Adrenal gland (tissue), 5 donors: ENCODE data around the gene ANKRD10.
"Not testable (repeated sequence)": the region's sequence is repeated elsewhere in the genome, so short reads cannot be mapped to it uniquely, and the experiment has no call there.

Experiments
- CTCF ChIP-seq, 6 experiments: fragments of 450-650 bp in 4 of 6; fragments of 200-600 bp in 2 of 6; sonication (generic) in 1 of 6; IDR thresholded peaks; 1 replicate in 5 of 6; 2 replicates in 1 of 6; pipeline versions ENCODE4 v1.5.1 to v1.8.0; 2016 to 2021; ENCODE audit warnings: antibody characterized with exemption in 6 of 6, mild to moderate bottlenecking in 2 of 6, moderate library complexity in 1 of 6
- POLR2A ChIP-seq, 2 donors: fragments of 450-650 bp; IDR thresholded peaks; one replicate each; pipeline ENCODE4 v1.6.1; 2017; ENCODE audit warnings: antibody characterized with exemption in 2 of 2, mild to moderate bottlenecking in 2 of 2, moderate library complexity in 1 of 2
- donor health status: DM: no; HTN: no; CAD: no.

DNA sequence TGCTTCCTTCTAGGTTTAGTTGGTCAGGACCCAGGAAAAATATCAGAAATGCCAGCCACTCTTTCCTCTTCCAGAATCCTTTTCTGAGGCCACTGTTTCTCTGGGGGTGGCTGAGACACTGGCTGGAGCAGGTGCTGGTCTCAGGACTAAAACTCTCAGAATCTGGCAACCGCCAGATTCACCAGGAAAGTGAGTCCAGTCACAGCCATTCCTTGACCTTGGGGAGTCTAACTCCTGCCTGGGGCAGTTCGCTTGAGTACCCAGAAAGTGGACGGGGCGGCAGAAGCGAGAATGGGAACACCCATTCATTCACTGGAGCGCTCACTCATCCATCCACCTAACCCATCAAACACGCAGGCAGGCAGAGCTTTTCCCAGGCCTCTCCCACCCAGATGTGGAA lies 40.7 kb upstream of the ANKRD10 start:
- not testable (repeated sequence) for TF ChIP-seq POLR2A, CTCF (IDR thresholded peaks at IDR 0.05)
